Peyer's patch (tissue), 4 donors: ENCODE results near the gene AP2A2. TPM values are rescaled to one million over a fixed set of nuclear protein-coding genes. Genes with fewer than 3 reads are reported as not detected.

ENCODE experiments used
- DNase-seq, 3 donors: peaks; one replicate each; pipeline ENCODE4 v3.0.0-alpha.2; 2017 to 2019
- H3K27ac ChIP-seq, 4 donors: fragments of 200-600 bp; sonication (generic); one replicate each; pipeline ENCODE4 v1.5.1; 2016 to 2019
- H3K27me3 ChIP-seq, 2 donors: fragments of 200-600 bp; sonication (generic); one replicate each; pipeline ENCODE4 v1.5.1; 2019
- H3K36me3 ChIP-seq, 3 donors: fragments of 200-600 bp; sonication (generic); one replicate each; pipeline ENCODE4 v1.5.1; 2016 to 2019
- H3K4me1 ChIP-seq, 4 donors: fragments of 200-600 bp; sonication (generic); one replicate each; pipeline ENCODE4 v1.5.1; 2016 to 2019
- H3K4me3 ChIP-seq, 4 donors: fragments of 200-600 bp; sonication (generic); 1 replicate in 3 of 4; 2 replicates in 1 of 4; pipeline ENCODE4 v1.5.1; 2016 to 2019; ENCODE audit warnings: mild to moderate bottlenecking in 1 of 4
- H3K9me3 ChIP-seq, 4 donors: fragments of 200-600 bp; sonication (generic); one replicate each; pipeline ENCODE4 v1.5.1; 2016 to 2019; ENCODE audit warnings: mild to moderate bottlenecking in 1 of 4
- POLR2A ChIP-seq, 2 donors: fragments of 450-650 bp; IDR thresholded peaks; one replicate each; pipeline ENCODE4 v1.5.1; 2017; ENCODE audit warnings: antibody characterized with exemption in 2 of 2, mild to moderate bottlenecking in 2 of 2, moderate library complexity in 2 of 2
- total RNA-seq, 4 donors: library from RNA; depleted of rRNA; stranded (reverse); fragments of >200 nt; gene quantifications; one replicate each; pipeline ENCODE4 v1.1.0, GENCODE V29; 2016
- TF ChIP-seq, protein P1 (sequence below), 6 experiments: fragments of 450-650 bp in 4 of 6; fragments of 200-600 bp in 2 of 6; sonication (generic) in 1 of 6; IDR thresholded peaks; one replicate each; pipeline ENCODE4 v1.5.1; 2017 to 2019; ENCODE audit warnings: antibody characterized with exemption in 6 of 6, mild to moderate bottlenecking in 3 of 6, moderate library complexity in 1 of 6

Gene AP2A2
- total RNA-seq, result 100 to 1,000 TPM; 103 to 383 (median 136) TPM

GRCh38 chr11:925496-926301 is at the start of gene AP2A2:
AP2A2 (plus strand) TSS chr11:925870; CDS start chr11:926022, 152 bp downstream.
- TF ChIP-seq POLR2A (IDR thresholded peaks at IDR 0.05), result peak; percentile 70 to 80
- TF ChIP-seq, protein P1, sequence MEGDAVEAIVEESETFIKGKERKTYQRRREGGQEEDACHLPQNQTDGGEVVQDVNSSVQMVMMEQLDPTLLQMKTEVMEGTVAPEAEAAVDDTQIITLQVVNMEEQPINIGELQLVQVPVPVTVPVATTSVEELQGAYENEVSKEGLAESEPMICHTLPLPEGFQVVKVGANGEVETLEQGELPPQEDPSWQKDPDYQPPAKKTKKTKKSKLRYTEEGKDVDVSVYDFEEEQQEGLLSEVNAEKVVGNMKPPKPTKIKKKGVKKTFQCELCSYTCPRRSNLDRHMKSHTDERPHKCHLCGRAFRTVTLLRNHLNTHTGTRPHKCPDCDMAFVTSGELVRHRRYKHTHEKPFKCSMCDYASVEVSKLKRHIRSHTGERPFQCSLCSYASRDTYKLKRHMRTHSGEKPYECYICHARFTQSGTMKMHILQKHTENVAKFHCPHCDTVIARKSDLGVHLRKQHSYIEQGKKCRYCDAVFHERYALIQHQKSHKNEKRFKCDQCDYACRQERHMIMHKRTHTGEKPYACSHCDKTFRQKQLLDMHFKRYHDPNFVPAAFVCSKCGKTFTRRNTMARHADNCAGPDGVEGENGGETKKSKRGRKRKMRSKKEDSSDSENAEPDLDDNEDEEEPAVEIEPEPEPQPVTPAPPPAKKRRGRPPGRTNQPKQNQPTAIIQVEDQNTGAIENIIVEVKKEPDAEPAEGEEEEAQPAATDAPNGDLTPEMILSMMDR (IDR thresholded peaks at IDR 0.05), result peak; percentile 71 to 99 (median 91)
- peak within 1 kb of the TSS; percentile 80 to 95 (median 81) for H3K4me3 ChIP-seq
- DNase-seq, result peak; percentile 85 to 95 (median 92)
- peaks cover 0 to 38% (median 6%) of the 10 kb centered on the region in 4 donors for H3K4me1 ChIP-seq
- no peaks in the 10 kb centered on the region for H3K36me3 ChIP-seq
- H3K9me3 ChIP-seq, result no peaks in the 10 kb centered on the region
- no peaks in the 10 kb centered on the region for H3K27me3 ChIP-seq
- peak within 1 kb of the TSS; percentile 88 to 95 (median 91) for H3K27ac ChIP-seq

DNA sequence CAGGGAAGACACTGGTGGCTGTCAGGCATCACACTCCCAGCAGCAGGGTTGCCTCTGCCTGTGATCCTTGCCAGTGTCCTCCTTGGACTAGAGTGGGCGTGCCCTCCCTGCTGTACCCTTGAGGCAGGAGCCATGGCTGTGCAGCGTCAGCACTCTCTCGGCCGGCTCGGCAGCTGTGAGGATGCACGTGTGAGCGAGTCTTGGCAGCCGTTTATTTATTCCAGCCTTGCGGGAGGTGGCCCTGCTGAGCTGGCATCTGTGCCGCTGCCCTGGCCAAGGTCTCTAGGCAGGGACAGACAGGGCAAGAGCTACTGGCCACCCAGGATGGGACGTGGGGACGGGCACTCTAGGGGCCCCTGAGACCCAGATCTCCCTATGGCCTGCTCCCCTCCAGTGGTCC is 49.1 kb upstream of the AP2A2 start:
- Histone ChIP-seq H3K27me3 (no peaks in the 10 kb centered on the region), H3K27ac (no peak overlapping the region), H3K4me1 (no peaks in the 10 kb centered on the region), H3K9me3 (no peaks in the 10 kb centered on the region), H3K4me3 (no peak overlapping the region), H3K36me3 (no peaks in the 10 kb centered on the region)
- DNase-seq, result no peak
- TF ChIP-seq, protein P1 (IDR thresholded peaks at IDR 0.05), result no peak
- TF ChIP-seq POLR2A (IDR thresholded peaks at IDR 0.05), result no peak

DNA sequence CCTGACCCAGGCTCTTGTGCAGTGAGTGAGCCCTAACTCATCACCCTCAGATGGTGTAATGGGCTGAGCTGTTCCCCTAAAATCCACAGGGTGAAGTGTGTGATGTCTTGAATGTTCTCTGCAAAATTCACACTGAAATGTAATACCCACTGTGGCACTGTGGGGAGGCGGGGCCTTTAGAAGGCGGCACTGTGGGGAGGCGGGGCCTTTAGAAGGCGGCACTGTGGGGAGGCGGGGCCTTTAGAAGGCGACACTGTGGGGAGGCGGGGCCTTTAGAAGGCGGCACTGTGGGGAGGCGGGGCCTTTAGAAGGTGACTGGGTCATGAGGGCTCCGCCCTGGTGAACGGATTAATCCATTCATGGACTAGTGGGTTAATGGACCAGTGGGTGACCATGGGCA is 48.1 kb upstream of the AP2A2 start:
- H3K9me3 ChIP-seq, result no peaks in the 10 kb centered on the region
- TF ChIP-seq, protein P1 (IDR thresholded peaks at IDR 0.05), result no peak
- no peak for TF ChIP-seq POLR2A (IDR thresholded peaks at IDR 0.05)
- no peak for DNase-seq
- H3K4me3 ChIP-seq, result no peak overlapping the region
- no peaks in the 10 kb centered on the region for H3K36me3 ChIP-seq
- no peaks in the 10 kb centered on the region for H3K4me1 ChIP-seq
- H3K27ac ChIP-seq, result no peak overlapping the region
- no peaks in the 10 kb centered on the region for H3K27me3 ChIP-seq

- H3K4me3 ChIP-seq, result no peak overlapping the region
- H3K4me1 ChIP-seq, result no peaks in the 10 kb centered on the region
- H3K9me3 ChIP-seq, result no peaks in the 10 kb centered on the region
- no peak for DNase-seq
- H3K27me3 ChIP-seq, result no peaks in the 10 kb centered on the region
- no peaks in the 10 kb centered on the region for H3K36me3 ChIP-seq
- H3K27ac ChIP-seq, result no peak overlapping the region
- TF ChIP-seq POLR2A (IDR thresholded peaks at IDR 0.05), result no peak
- TF ChIP-seq, protein P1 (IDR thresholded peaks at IDR 0.05), result no peak
Measured at GRCh38 chr11:880447-880846, 45.2 kb upstream of the AP2A2 start.

DNA sequence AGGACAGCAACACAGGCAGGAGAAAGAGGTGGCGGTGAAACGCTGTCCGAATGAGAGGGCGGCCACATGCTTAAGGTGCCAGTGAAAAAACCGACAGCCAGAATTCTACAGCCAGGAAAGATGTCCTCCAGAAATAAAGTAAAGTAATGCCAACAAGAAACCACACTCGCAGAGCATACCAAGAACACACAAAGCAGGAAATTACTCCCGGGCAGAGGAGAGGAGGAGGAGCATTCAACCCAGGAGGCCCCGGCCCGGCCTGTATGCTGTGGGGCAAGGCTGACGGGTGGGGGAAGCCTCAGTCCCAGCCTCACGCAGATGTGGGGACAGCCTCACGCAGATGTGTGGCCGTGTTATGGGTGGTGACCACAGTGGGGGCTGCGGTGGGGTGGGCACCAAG is 43.1 kb upstream of the AP2A2 start:
- H3K36me3 ChIP-seq, result no peaks in the 10 kb centered on the region

More for the DNA sequence above, 43.1 kb upstream of the AP2A2 start:
- TF ChIP-seq, protein P1 (IDR thresholded peaks at IDR 0.05), result no peak
- no peak for TF ChIP-seq POLR2A (IDR thresholded peaks at IDR 0.05)
- no peak for DNase-seq
- Histone ChIP-seq H3K4me3 (no peak overlapping the region), H3K27ac (no peak overlapping the region), H3K4me1 (no peaks in the 10 kb centered on the region), H3K9me3 (no peaks in the 10 kb centered on the region), H3K27me3 (no peaks in the 10 kb centered on the region)
